Activated CD8-positive, alpha-beta memory T cell treated with anti-CD3 and anti-CD28 coated beads for 4 hours (primary cell): Measurements from ENCODE around the gene SEPTIN11.

Source experiments
- DNase-seq, 2 donors: peaks; one replicate each; pipeline ENCODE4 v3.0.0-alpha.2; 2020; ENCODE audit warnings: low read depth in 2 of 2

Gene SEPTIN11

DNA sequence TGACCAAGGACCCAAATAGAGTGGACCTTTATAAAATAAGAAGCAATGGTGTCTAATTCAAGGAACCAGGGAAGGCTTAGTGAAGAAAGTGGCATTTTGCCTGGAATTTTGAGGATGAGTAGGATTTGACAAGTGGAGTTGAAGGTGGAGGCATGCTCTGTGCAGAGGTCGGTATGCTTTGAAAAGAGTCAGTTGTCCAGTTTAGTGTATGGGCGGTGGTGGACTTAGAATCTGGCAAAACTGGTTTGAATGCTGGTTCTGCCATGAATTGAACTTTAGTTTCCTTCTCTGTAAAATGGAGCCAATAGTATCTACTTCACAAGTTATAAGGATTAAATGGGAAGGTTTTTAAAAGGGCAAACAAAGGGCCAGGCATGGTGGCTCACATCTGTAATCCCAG is 29.7 kb downstream of the SEPTIN11 start:
- no peak for DNase-seq

DNA sequence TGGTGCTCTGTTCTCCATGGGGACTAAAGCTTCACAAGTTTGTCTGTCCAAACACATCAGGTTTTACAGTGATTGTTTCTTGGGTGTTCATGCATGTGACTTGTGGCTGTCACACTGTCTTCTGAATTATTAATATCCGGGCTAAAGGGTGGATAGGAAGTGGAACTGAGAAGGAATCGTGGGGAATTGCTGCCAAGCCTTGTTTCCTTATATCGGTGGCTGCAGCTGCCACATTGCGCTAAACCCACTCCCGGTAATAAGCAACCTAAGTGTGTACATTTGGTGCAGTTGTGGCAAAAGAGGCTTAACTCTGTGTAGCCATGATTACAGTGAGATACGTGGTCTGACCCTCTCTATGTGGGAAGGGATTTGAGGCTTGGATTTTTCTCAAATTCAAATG is 30.7 kb downstream of the SEPTIN11 start:
- no peak for DNase-seq

DNA sequence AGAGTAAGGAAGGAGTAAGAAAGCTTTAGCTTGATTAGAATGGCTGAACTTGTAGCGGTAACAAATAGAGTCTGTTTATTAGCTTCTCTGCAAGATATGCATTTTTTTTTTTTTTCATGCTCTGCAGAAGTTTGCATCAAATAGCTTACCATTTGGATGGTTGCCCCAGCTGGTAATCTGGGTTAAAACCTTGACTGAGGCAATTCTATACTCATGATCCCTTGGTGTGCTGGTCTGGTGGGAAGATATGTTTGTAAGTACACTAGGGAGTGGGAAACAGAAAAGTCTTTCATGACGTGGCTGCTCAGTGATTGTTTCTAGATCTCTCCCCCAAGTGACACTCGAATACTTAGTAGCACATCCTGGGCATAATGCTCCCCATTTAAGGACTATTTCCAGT is 32.1 kb downstream of the SEPTIN11 start:
- no peak for DNase-seq

DNA sequence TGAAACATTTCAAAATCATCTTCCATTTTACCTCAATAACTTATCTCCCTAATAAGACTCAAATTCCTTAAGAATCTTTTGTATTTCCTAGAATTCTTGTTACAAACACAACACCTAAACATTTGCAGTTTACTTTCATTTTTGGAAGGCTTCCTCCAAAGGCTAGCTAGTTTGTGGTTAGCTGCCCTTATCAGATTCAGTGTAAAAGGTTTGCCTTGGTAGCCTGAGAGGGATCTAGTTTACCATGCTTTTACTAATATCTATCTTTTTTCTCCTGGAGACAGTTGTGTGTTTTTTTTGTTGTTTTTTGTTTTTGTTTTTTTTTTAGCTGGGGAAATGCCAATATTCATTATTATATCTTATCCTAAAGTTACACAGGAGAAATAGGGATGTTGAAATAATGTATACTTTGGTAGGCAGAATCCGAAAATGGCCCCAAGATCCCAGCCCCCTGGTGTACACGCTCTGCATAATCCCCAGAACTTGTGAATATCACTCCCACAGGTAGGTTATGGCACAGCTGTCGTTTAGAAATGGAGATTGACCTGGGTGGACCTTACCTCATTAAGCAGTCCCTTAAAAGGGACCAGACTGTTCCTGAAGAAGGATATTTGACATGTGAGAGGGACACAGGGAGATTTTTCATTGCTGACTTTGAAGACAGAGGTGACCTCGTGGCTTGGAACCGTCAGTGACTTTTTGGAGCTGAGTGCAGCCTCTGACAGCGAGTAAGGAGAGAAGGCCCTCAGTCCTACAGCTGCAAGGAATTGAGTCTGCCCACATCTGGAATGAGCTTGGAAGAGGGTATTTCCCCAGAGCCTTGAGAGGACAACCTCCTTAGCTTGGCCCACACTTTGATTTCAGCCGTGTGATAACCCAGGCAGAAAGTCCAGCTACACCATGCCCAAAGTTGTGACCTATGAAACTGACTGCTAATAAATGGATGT is 33.4 kb downstream of the SEPTIN11 start:
- no peak for DNase-seq

DNA sequence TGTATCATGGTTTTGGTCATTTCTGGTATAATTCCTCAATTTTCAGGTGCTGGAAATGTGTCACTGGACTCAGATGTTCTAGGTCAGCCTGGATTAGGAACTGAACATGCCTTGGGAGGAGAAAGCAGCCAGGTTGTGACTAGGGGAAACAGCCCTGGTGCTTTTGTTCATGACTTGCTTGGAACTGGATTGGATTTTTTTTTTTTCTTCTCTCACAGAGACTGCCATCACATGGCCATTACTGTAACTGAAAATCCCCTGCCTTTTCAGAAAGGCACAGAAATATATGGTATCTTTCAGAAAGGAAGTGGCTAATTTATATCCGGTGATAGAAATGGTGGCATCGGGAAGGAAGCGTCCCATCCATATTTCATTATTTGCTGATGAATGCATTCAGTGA is 34.6 kb downstream of the SEPTIN11 start:
- DNase-seq: no peak

DNA sequence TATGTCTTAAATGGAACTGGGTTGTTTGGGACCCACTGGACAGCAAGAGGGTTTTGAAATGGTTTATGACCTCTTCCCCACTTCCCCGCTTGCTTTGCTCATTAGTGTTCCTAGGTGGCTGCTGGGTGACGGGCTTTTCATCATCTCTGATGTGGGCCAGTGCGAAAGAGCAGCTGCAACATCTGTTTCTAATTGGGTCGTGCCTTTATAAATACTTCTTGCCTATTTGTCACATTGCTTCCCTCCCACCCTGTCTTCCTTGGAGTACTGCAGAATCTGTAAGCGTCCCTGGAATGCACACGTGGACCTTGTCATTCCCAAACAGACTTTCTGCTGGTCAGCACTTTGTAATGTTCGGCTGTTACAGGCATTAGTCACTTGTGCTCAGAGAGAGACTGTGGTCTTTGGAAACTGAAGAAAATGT is 35.2 kb downstream of the SEPTIN11 start:
- no peak for DNase-seq

DNA sequence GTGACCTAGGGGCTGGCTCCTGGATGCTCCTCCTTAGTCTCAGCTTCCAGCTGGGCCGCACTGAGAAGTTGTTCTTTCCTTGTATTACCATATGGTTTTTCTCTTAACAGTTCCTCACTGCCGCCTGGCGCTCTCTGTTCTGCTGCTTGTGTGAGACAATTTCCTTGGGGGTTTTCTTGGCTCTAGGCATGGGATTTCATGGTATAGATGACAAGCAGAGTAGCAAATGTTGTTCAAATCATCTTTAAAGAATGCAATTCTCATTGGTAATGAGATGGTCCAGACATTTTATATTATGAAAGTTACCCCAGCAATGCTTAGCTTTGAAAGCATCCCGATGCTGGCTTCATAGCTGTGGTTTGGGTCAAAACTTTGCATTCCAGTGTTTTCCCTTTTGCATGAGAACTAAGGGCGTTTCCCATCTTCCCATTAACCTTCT is 37.6 kb downstream of the SEPTIN11 start:
- DNase-seq: no peak

DNA sequence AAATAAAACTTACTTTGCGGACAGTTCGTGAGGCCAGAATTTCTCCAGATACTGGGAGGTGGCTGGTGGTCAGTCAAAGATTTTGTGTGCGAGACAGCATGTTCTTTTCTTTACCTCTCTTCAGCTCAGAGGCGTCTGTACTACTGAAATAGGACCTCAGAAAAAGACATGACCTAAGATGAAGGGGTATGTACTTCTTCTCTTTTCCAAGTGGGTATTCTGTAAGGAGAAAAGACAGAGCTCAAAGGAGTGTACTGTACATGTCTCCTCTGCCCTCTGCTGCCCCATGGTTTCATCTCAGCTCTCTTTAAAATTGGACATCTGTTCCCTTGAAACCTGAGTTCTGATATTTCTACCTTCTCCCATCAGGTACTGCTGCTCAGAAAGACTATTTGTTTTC is 38.1 kb downstream of the SEPTIN11 start:
- DNase-seq: no peak

DNA sequence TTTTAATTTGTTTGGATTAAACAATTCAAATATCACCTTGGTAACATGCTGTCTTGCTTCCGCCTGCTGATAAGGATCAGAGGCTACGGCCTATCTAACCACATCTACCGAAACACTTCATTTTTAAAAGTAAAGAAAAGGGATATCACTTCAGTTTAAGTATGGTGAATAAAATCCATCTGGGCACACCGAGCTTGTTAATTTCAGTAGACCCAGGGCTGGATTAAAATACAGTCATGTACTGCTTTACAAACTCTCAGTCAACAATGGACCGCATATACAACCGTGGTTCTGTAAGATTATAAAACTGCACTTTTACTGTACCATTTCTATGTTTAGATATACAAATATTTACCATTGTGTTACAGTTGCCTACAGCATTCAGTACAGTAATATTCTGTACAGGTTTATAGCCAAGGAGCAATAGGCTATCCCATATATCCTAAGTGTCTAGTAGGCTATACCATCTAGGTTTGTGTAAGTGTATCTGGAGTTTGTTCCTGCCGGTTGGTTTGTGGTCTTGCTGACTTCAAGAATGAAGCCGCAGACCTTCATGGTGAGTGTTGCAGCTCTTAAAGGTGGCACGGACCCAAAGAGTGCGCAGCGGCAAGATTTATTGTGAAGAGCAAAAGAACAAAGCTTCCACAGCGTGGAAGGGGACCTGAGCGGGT is 40.0 kb downstream of the SEPTIN11 start:
- peak; percentile 16 to 33 for DNase-seq

DNA sequence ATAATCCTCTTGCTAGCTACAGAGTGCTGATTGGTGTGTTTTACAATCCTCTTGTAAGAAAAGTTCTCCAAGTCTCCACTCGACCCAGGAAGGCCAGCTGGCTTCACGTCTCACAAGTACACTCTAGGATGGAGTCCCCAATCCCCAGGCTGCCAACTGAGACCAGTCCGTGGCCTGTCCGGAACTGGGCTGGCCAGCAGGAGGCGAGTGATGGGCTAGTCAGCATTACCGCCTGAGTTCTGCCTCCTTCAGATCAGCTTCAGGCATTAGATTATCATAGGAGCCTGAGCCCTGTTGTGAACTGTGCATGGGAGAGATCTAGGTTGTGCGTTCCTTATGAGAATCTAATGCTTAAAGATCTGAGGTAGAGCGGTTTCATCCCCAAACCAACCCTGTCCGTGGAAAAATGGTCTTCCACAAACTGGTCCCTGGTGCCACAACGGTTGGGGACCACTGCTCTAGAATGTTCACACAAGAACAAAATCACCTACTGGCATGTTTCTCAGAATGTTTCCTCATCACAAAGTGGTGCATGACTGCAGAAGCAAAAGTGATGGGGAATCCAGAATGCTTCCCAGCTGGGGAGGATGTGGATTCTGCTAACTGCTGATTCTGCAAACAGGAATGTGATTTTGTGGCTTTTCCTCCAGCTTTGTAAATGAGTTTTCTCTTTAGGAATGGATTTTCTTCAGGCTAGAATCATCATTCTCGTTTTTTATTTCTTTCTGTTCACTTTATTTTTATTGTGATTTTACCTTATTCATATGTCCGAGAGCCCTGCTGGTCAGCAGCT is 40.9 kb downstream of the SEPTIN11 start:
- no peak for DNase-seq

DNA sequence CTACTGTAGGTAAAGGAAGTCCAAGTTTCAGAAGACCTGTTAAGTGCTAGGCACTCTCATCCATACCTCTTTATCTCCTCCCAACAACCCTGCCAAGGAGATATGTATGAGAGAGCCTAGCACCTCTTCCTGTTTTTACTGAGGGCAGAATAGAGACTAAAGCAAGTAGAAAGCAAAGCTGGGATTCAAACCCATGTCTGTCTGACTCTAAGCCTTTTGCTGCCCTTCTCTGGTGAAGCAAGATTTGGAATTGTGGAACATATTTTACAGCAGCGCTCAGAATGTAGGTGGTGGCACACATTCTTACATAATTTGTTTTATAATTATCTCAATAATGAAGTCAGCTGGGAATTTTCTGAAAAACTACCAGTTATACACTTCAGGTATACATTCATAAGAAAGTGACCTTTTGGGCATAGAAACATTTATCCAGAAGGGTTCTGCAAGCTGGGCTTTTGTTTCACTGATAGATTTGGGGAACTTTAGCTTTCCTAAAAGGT is 41.7 kb downstream of the SEPTIN11 start:
- no peak for DNase-seq

DNA sequence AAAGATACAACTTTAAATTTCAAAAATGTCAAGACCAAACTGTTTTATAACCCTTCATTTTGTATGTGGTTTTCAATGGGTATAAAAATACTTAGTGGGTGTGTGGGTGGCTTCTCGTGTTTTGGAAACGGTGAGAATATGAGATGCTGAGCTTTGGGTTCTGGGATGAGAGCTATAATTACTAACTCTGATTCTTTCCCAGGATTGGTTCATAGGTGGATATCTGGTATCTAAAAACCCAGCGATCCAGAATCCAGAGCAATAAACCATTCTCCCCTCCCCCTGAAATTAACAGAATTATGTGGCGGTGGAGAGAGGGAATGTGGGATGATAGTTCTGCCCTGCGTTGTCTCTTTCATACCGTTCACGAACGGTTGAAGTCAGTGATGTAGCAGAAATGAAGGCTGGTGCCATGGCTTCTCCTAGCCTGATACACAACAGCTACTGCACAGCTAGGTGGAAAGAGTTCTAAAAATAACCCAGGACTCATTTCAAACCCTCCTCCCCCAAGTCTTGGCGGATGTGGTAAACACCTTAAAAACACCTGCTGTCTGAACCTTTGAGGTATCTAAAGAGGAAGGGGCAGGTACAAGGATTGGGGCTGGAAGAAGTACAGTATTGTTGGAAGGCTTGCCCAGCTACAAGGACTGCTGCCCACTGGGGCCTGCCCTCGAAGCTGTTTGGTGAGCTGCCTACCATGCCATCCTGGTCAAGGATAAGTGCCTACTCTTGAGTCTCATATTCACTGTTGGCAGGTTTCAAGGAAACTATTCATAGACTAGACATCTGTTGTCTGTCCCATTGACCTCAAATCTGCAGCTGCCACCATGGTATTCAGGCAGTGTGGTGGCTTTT is 44.5 kb downstream of the SEPTIN11 start:
- DNase-seq: peak in 1 of 2 donors; percentile 12

DNA sequence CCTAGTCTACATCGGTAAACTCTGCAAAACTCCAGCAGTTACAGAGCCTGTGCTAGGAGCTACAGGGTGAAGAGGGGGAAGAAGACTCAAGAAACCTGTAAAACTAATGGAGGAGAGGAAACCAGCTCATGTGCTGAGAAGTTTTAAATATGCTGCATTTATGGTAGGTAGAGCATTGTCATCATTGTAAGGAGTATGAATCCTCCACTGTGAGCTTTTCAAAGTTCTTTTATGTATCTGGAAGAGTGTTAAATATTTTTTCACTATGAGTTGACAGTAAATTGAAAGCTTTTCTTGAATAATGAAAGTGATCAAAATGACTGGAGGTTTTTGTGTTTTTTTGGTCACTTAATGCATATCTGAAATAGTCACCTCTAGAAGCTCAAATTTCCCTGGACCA is 46.2 kb downstream of the SEPTIN11 start:
- DNase-seq: no peak

DNA sequence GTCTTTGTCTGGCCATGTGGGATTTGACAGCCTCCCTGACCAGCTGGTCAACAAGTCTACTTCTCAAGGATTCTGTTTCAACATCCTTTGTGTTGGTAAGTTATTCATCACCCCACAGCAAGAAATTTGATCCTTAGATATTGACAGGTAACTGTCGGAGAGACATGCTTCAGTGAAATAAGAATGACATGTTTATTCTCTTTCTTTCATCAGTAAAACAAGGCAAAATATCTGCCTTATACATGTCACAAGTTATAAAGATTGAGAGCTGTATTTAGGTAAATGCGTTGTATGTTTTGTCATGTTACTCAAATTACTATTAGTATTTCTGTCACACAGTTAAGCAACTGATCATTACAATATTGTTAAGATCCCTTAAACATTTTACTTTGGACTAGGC is 46.9 kb downstream of the SEPTIN11 start:
- DNase-seq: no peak

DNA sequence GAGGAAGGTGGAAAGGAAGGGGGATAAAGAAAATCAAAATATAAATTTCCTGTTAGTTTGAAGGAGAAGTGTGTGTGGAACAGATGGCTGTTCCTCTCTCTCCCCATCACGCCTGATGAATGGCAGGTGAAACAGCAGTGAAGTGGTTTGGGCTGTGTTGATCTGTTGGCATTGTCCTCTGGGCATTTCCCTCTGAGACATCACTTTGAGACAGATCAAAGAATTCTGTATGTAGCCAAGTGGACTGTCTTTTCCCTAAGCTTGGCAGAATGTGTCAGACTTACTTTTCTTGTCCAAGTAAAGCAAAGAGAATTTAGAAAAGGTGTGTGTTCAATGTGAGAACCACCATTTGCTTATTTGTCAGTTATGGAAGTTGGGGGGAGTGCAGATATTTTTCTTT is 47.5 kb downstream of the SEPTIN11 start:
- DNase-seq: no peak

DNA sequence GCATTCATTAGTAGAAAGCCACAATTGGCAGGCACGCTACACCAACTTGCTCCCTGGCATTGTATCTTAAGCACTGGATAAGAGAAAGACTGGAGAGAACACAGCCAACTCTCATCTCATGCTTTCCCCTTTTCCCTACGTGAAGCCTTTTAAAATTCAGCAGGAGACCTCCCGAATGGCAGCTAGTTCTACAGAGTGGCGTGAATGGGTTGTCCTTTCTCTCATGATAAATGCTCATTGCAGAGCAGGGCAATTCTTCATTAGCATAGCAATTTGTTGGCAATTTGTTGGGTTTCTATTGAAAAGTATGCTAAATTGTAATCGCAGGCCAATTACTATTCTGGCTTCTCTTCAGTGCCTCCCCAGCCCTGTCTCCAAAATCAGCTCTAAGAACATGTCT is 48.0 kb downstream of the SEPTIN11 start:
- no peak for DNase-seq

DNA sequence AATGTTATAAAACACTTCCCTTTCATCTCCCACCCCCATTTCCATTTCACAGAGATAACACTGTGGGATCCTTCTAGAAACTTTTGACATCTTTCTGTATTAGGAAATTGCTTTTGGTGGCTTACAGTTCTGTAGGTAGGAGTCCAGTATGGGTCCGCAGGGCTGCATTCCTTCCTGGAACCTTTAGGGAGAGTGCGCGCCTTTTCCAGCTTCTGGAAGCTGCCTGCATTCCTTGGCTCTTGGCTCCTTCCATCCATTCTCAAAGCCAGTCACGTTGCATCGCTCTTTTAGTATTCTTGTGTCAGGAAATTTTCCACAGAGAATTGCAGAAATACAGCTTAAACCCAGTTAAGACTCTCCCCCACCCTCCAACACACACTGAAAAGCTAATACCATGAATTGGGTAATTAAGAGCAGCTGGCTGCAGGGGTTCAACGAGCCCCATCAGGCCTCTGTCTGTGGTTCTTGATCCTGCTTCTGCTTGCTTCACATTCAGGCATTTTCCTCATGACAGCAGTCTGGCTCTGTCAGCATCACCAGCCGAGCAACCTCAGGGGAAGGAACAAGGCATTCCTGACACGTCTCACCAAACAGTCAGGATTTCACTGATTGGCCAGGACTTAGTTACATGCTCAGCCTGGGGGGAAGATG is 48.8 kb downstream of the SEPTIN11 start:
- DNase-seq: no peak
